Cardiac muscle cell (in vitro differentiated cells and primary cell): ENCODE results near the gene IGLL1. TPM values are rescaled to one million over a fixed set of nuclear protein-coding genes. Genes with fewer than 3 reads are reported as not detected.

ENCODE experiments used
- DNase-seq, 2 donors: peaks; one replicate each; pipeline versions ENCODE4 v3.0.0 to v3.0.0-alpha.2; 2010 to 2017; ENCODE audit warnings: low read depth in 1 of 2, low spot score in 1 of 2
- H3K27ac ChIP-seq: fragments of 200-600 bp; sonication (generic); 2 replicates; pipeline ENCODE4 v1.5.1; 2016
- H3K27me3 ChIP-seq: fragments of 200-600 bp; sonication (generic); 2 replicates; pipeline ENCODE4 v1.6.0; 2016; ENCODE audit warnings: control low read depth
- H3K36me3 ChIP-seq: fragments of 200-600 bp; sonication (generic); 2 replicates; pipeline ENCODE4 v1.5.1; 2016; ENCODE audit warnings: control low read depth
- H3K4me1 ChIP-seq: fragments of 200-600 bp; sonication (generic); 2 replicates; pipeline ENCODE4 v1.8.1; 2017; ENCODE audit warnings: low read depth, mild to moderate bottlenecking, mixed run types
- H3K4me3 ChIP-seq: fragments of 200-600 bp; sonication (generic); 2 replicates; pipeline ENCODE4 v1.5.1; 2016; ENCODE audit warnings: mild to moderate bottlenecking
- H3K9me3 ChIP-seq: fragments of 200-600 bp; sonication (generic); 2 replicates; pipeline ENCODE4 v1.5.1; 2017; ENCODE audit warnings: low read depth, mild to moderate bottlenecking, control low read depth
- polyA plus RNA-seq: library from polyadenylated mRNA; unstranded; fragments of >200 nt; fragmentation: Nextera tagmentation; extraction: Ambion mirVana; gene quantifications from 2 replicates; pipeline ENCODE4 v1.2.1, GENCODE V29; 2016
- total RNA-seq: library from RNA; depleted of rRNA; stranded (reverse); fragments of >200 nt; gene quantifications from 2 replicates; pipeline ENCODE4 v1.2.3, GENCODE V29; 2016
- TF ChIP-seq, protein P1 (sequence below): IDR thresholded peaks from 2 replicates; pipeline ENCODE4 v1.5.1; 2012; ENCODE audit warnings: low read depth, mild to moderate bottlenecking, low read length

Gene IGLL1
- total and polyA plus RNA-seq, 2 experiments from 2014 or later: not detected

DNA sequence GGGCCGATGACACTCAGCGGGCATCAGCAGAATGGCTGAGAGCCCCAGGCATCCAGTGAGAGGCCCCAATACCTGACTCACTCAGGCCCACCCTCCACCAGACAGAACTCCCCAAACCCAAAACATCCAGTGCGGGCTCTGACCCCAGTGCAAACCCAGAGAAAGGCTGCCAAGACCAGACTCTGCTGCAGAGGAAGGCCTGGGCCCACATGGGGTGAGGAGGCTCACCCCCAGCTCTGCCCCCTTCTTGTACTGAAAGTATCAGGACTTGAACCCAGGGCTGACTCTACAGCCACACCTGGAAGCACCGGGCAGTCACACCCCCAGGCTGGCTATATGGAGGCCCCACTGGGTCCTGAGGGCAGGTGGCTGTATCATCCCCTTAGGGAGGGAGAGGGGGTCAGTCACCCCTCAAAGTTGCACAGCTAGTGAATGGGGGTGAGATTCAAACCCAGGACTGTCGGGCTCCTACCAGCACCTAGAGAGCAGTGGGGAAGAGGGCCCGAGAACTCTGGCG lies 49.3 kb downstream of the IGLL1 start:
- Histone ChIP-seq H3K36me3 (no peaks in the 10 kb centered on the region), H3K9me3 (no peaks in the 10 kb centered on the region), H3K4me1 (peaks cover 28% of the 10 kb centered on the region), H3K27ac (no peak overlapping the region), H3K4me3 (no peak overlapping the region), H3K27me3 (no peaks in the 10 kb centered on the region)
- TF ChIP-seq, protein P1, sequence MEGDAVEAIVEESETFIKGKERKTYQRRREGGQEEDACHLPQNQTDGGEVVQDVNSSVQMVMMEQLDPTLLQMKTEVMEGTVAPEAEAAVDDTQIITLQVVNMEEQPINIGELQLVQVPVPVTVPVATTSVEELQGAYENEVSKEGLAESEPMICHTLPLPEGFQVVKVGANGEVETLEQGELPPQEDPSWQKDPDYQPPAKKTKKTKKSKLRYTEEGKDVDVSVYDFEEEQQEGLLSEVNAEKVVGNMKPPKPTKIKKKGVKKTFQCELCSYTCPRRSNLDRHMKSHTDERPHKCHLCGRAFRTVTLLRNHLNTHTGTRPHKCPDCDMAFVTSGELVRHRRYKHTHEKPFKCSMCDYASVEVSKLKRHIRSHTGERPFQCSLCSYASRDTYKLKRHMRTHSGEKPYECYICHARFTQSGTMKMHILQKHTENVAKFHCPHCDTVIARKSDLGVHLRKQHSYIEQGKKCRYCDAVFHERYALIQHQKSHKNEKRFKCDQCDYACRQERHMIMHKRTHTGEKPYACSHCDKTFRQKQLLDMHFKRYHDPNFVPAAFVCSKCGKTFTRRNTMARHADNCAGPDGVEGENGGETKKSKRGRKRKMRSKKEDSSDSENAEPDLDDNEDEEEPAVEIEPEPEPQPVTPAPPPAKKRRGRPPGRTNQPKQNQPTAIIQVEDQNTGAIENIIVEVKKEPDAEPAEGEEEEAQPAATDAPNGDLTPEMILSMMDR: no peak
- DNase-seq: no peak

DNA sequence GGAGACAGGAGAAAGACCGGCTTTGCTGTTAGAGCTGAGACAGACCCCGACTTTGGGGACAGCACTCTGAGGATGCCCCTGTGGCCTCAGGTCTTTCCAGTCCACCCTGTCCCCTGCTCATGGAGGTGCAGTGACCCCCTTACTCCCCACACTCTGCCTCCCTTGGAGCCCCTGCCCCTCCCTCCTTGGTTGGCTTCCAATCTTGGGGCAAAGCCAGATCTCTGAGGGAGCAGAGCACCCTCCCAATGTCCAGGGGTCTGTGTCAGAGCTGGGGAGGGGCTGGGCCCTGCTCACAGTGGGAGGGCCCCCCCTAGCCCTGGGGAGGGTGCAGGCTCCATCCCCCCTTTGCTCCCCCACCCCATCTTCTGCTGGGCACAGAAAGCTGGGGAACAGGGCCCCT lies 50.0 kb downstream of the IGLL1 start:
- H3K36me3 ChIP-seq: no peaks in the 10 kb centered on the region
- TF ChIP-seq, protein P1: no peak
- no peaks in the 10 kb centered on the region for H3K27me3 ChIP-seq
- no peak overlapping the region for H3K27ac ChIP-seq
- H3K4me3 ChIP-seq: no peak overlapping the region
- no peaks in the 10 kb centered on the region for H3K9me3 ChIP-seq
- peaks cover 24% of the 10 kb centered on the region for H3K4me1 ChIP-seq
- no peak for DNase-seq

DNA sequence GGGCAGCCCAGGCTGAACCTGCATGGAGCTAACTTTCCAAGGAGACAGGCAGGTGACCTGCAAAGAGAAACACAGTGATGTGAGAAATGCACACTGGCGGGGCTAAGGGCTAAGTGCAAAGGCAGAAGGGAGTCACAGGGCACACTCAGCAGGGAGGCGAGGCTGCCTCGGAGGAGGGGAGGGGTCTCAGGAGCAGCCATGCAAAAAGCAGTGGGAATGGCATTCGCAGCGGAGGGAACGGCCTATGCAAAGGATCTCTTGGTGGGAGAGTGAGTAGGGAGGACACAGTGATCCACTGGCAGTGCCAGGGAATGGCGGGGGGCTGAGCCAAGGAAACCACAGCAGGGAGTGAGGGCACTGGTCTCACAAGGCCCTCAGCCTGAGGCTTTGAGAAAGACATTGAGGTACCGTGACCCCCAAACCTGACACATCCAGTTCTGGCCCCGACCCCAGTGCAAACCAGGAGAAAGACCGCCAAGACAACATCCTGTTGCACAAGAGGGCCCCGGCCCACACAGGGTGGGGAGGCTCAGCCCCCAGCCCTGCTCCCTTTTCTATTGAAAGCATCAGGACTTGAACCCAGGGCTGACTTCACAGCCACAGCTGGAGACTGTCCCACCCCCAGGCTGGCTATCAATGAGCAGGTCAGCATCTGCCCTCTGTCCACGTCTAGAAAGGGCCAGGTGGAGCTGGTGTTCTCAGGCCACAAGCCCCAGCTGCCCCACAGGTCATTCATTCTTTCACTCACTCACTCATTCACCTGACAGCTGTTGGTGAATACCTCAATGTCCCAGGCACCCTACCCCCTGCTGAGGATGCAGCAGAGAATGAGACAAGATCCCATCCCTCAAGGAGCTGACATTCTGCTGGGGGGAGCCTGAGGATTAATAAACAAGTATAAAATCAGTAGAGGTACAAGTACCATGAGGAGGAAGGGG lies 50.7 kb downstream of the IGLL1 start:
- H3K4me1 ChIP-seq: peaks cover 24% of the 10 kb centered on the region
- H3K27me3 ChIP-seq: no peaks in the 10 kb centered on the region
- peak in 1 of 2 donors; percentile 18 for DNase-seq
- no peak overlapping the region for H3K4me3 ChIP-seq
- H3K9me3 ChIP-seq: no peaks in the 10 kb centered on the region
- no peak overlapping the region for H3K27ac ChIP-seq
- TF ChIP-seq, protein P1: no peak
- H3K36me3 ChIP-seq: no peaks in the 10 kb centered on the region

GRCh38 chr22:23527971-23528740 lies 51.9 kb downstream of the IGLL1 start:
- Histone ChIP-seq H3K4me3 (no peak overlapping the region), H3K27me3 (no peaks in the 10 kb centered on the region), H3K9me3 (no peaks in the 10 kb centered on the region), H3K27ac (no peak overlapping the region), H3K36me3 (no peaks in the 10 kb centered on the region), H3K4me1 (peaks cover 25% of the 10 kb centered on the region)
- no peak for DNase-seq
- TF ChIP-seq, protein P1: no peak

DNA sequence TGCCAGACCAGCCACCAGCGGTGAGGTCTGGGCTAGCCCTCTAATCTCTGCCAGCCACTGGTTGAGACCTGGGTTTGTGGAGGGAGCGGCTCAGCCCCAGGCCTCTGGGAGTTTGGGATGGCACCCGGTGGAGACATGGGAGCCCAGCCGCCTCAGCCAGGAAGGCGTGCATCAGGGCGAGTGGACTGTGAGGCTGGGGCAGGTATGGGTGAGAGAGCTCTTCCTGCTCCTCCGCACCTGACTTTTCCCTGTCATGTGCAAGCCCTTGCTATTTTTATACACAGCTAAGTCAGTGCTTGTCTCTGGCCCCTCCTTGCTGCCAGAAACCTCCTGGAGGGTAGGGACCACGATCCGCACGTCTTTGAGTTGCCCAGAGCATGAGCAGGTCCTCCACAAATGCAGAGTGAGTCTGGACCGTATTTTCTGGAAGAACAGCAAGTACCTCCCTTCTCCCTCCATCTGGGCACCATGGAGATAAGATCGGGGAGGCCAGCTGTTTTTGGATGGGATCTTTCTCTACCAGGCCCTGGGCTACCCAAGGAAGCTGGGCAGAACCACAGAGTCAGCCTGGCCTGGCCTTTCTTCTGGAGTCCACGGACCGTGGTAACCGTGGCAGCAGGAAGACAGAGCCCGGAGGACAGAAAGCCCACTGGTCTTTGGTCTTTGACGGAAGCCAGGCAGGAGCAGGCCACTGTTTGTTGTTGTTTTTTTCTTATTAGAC lies 53.3 kb downstream of the IGLL1 start:
- H3K4me3 ChIP-seq: no peak overlapping the region
- H3K36me3 ChIP-seq: no peaks in the 10 kb centered on the region
- no peaks in the 10 kb centered on the region for H3K9me3 ChIP-seq
- no peaks in the 10 kb centered on the region for H3K27me3 ChIP-seq
- peak overlapping the region; percentile 56 for H3K27ac ChIP-seq
- TF ChIP-seq, protein P1: no peak
- H3K4me1 ChIP-seq: peaks cover 21% of the 10 kb centered on the region
- no peak for DNase-seq
